ENCODE results near the gene CHRNA5. TPM values are rescaled to one million over a fixed set of nuclear protein-coding genes. Genes with fewer than 3 reads are reported as not detected.

Gene CHRNA5
- total RNA-seq, 1 donor, result 1.6 TPM

DNA sequence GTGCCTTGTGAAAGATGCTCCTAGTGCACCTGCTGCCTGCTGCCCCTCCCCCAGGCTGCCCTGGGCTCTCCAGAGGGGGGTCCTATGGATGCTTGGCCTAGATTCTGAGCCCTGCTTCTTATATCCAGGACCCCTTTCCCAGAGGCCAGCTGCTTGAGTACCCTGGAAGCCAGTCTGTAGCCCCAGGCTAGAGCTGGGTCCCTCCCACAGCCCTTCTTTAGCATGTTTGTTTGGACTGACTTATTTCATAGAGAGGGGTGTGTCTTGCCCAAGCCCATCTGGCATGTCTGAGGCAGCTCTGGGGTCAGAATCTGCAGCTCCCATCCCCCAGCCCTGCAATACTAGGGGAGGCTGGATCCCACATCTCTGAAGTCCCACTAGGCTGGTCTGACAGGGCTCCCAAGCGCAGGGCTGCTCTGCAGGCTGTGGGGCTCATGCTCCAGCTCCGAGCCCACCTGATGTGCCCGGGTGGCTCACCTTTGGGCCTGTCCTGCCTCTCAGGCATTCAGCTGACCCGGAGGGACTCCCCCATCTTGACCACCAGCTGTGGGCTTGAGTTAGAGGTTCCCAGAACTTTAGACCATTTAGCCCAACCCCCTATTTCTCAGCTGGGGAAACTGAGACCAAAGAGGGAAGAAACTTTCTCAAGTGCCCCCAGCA lies 72.6 kb downstream of the CHRNA5 start:
- TF ChIP-seq, protein P1, sequence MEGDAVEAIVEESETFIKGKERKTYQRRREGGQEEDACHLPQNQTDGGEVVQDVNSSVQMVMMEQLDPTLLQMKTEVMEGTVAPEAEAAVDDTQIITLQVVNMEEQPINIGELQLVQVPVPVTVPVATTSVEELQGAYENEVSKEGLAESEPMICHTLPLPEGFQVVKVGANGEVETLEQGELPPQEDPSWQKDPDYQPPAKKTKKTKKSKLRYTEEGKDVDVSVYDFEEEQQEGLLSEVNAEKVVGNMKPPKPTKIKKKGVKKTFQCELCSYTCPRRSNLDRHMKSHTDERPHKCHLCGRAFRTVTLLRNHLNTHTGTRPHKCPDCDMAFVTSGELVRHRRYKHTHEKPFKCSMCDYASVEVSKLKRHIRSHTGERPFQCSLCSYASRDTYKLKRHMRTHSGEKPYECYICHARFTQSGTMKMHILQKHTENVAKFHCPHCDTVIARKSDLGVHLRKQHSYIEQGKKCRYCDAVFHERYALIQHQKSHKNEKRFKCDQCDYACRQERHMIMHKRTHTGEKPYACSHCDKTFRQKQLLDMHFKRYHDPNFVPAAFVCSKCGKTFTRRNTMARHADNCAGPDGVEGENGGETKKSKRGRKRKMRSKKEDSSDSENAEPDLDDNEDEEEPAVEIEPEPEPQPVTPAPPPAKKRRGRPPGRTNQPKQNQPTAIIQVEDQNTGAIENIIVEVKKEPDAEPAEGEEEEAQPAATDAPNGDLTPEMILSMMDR (IDR thresholded peaks at IDR 0.05; ENCODE audit: insufficient read depth, low read length), result no peak
- no peak for DNase-seq (ENCODE audit: low read depth)

DNA sequence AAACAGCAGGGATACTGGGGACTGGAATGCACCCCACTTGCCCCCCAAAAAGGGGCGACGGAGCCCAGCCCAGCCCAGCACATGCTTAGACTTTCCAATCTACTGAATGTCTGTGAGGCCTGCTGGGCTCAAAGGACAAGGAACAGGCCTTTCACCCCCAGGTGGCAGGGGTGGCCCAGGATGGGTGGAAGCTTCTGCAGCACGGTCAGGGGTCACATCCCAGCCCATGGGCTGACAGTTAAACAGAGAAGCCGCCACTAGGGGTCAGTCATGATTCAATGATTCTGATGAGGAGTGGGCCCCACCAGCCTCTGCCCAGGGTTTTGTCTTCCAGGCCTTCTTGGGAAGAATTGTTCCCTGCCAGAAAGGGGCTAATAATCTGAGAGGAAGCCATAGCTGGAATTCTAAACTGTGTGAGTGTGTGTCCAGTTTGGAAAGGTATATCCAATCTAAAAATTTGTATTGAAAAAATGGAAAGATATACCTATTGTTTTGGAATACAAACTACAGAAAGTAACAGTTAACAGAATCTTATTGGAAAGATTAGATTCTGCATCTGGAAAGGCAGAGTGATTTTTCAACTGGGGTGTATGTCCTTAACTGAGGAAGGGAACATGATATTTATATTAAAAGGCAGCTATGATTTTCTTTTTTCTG lies 73.5 kb downstream of the CHRNA5 start:
- TF ChIP-seq, protein P1 (IDR thresholded peaks at IDR 0.05; ENCODE audit: insufficient read depth, low read length), result peak; percentile 58
- no peak overlapping the region for H3K4me3 ChIP-seq (ENCODE audit: low read depth, low read length)
- peak; percentile 36 for DNase-seq (ENCODE audit: low read depth)

More for the DNA sequence above, 72.6 kb downstream of the CHRNA5 start:
- no peak overlapping the region for H3K4me3 ChIP-seq (ENCODE audit: low read depth, low read length)

DNA sequence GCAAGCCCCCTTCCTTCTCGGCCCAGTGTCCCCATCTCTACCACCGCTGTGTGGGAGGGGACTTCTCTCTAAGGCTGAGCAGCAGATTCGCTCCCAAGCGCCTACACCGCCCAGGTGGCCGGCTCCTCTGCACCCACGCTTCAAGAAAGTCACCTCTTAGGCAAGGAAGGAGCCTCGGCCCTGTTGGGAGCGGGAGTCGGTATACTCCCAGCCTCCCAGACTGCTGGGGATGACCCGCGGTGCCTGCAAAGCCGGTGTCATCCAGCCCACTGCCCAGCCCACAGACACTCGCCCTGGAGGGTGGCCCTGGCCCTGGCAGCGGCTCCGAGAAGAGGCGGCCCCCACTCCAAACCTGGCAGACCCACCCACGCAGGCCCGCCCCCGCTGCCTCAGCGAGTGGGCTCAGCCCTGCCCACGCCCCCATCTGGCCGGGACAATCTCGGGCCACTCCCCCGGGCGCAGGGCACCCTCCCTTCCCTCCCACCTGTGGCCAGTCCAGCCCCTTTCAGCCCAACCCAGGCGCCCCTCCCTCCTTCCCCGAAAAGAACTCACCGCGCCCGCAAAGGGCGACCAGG lies 75.3 kb downstream of the CHRNA5 start:
- no peak for DNase-seq (ENCODE audit: low read depth)
- H3K4me3 ChIP-seq (ENCODE audit: low read depth, low read length), result peak overlapping the region; percentile 41
- TF ChIP-seq, protein P1 (IDR thresholded peaks at IDR 0.05; ENCODE audit: insufficient read depth, low read length), result no peak

DNA sequence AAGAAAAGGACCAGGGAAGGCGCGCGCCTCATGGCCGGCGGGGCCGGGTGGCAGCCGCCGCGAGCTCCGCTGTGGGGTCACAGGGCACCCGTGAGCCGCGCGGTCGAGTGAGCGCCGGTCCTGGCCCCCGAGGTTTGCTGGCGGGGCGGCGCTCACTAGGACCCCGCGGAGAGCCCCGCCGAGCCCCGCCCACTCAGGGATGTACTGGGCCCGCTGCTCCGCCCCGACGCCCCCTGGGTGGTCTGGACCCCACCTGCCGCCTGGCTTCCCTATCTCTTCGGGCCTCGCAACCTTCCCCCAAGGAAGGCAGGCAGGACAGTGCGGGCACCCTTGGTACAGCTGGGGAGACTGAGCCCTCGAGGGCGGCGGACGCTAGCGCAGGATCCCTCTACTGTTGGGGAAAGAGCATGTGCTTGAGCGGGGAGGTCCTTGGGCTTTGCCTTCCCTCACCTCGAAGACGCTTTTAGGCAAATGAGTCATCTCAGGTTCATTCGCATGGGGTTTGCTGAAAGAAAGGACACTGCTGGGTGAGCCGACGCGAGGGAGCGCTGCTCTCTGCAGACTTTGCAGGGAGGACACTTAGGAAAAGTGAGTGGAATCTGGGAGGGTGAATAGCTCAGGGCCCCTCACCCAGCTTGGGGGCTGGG lies 75.9 kb downstream of the CHRNA5 start, which contains the start of gene CHRNB4:
Gene CHRNB4 (minus strand): TSS at position 109 of the 647 bp plus-strand sequence. CDS start 77 bp downstream, at position 32.
- H3K4me3 ChIP-seq (ENCODE audit: low read depth, low read length), result peak within 1 kb of the TSS; percentile 41
- DNase-seq (ENCODE audit: low read depth), result no peak

DNA sequence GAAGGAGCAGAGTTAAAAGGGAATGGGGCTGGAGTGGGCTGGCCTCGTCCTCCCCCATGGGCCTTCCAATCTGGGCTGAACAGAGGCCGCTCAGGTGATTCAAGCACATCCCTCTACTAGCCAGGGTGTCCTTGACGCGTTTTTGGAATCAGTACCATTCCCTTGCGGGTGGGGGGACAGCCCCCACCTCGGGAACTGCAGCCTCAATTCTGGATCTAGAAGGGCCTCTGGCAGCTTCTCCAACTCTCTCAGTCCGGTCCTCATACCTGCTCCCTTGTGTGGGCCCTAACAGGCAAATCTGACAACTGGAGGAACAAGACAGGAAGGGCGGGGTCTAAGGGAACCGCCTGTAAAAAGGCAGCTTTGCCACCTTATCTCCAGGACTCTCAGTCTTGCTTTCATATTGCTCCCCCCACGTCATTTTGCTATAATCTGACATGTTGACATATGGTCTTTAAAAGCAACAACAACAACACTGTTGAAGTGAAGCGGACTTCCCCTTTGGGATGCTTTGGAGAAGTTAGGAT lies 76.5 kb downstream of the CHRNA5 start:
- DNase-seq (ENCODE audit: low read depth), result no peak
- no peak overlapping the region for H3K4me3 ChIP-seq (ENCODE audit: low read depth, low read length)
- TF ChIP-seq, protein P1 (IDR thresholded peaks at IDR 0.05; ENCODE audit: insufficient read depth, low read length), result no peak

More for the DNA sequence above, 75.9 kb downstream of the CHRNA5 start, which contains the start of gene CHRNB4:
- TF ChIP-seq, protein P1 (IDR thresholded peaks at IDR 0.05; ENCODE audit: insufficient read depth, low read length), result no peak

DNA sequence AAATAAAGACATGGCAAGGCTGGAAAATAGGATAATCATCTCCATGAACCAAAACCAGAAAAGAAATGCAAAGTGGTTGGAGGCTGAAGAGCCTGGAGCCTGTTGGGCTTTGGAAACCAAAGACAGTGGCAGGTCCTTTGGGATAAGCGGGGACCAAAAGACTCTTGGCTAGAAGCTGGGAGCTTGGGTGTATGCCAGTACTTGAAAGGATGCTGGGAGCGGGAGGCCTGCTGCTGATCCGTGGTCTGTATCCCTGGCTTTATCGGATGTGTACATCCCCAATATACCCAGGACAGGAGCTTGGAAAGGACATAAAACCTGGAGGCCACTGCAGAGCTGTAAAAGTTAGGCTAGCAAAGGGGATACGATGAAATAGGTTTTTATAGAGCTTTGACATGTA lies 77.0 kb downstream of the CHRNA5 start:
- DNase-seq (ENCODE audit: low read depth), result no peak
- TF ChIP-seq, protein P1 (IDR thresholded peaks at IDR 0.05; ENCODE audit: insufficient read depth, low read length), result no peak
- H3K4me3 ChIP-seq (ENCODE audit: low read depth, low read length), result no peak overlapping the region

Measured in fibroblast of the aortic adventitia (primary cell).